GM19324 (cell line): Measurements from ENCODE around the gene TPM3.

ENCODE experiments used
- ATAC-seq: cut with Tn5 transposase; IDR thresholded peaks from one replicate; pipeline ENCODE4 v1.9.1; 2021; ENCODE audit warnings: mild to moderate bottlenecking, moderate library complexity; ENCODE audit not compliant: unreplicated experiment, low FRiP score

TPM3 gene

DNA sequence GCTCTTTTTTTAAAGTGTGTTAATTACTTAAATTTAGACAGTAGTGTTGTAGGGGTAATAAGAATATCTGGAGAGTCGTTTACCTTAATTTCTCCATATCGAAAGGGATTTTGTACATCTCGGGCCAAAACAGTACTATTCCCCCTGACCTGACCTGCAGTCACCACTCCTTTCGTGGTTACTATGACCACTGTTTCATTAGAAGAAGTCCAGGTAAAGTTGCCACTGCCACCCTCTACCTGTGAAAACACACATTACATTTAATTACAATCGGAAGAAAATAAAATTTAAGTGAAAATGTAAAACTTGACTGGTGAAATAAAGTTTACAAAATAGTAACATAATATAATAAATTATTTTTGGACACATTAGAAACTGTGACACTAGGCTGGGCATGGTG is 74.3 kb downstream of the TPM3 start:
- no peak for ATAC-seq

DNA sequence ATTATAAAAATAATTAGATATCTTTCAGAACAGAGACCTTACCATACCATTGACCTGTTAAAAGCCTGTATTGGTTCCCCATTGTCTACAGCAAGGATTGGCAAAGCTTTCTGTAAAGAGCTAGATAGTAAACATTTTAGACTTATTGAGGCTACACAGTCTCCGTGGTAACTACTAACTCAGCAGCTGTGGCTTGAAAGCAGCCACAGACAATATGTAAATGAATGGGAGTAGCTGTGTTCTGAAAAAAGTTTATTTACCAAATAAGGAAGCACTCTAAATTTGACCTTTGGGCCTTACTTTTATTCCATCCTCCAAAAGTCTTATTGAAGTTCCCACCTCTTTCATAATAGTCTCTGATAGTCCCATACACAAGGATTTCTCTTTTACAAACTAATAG is 76.7 kb downstream of the TPM3 start:
- ATAC-seq: no peak
